Measurements from ENCODE around the gene MARCKS.

- TF ChIP-seq POLR2A (IDR thresholded peaks at IDR 0.05; ENCODE audit: low read length) (no peak), GATA1 (IDR thresholded peaks at IDR 0.05; ENCODE audit: low read depth, low read length) (no peak)
These were observed 5.0 kb downstream of the MARCKS start for GRCh38 chr6:113862112-113862511.
